Measurements from ENCODE around the gene CCNG2. TPM values are rescaled to one million over a fixed set of nuclear protein-coding genes. Genes with fewer than 3 reads are reported as not detected.
"Not testable (repeated sequence)": the region's sequence is repeated elsewhere in the genome, so short reads cannot be mapped to it uniquely, and the experiment has no call there.

The CCNG2 gene, protein sequence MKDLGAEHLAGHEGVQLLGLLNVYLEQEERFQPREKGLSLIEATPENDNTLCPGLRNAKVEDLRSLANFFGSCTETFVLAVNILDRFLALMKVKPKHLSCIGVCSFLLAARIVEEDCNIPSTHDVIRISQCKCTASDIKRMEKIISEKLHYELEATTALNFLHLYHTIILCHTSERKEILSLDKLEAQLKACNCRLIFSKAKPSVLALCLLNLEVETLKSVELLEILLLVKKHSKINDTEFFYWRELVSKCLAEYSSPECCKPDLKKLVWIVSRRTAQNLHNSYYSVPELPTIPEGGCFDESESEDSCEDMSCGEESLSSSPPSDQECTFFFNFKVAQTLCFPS
- 100 to 1,000 TPM; 119 to 160 (median 146) TPM for polyA plus RNA-seq (ENCODE audit: insufficient read length in 4 of 4)

- DNase-seq (ENCODE audit: low read depth in 4 of 4, low spot score in 3 of 4), result peak in 3 of 4 donors; percentile 95 to 97 (median 97)
Measured at GRCh38 chr4:77156912-77157858, at the start of gene CCNG2. TSS of gene CCNG2 (plus strand) at chr4:77157207. CDS start at chr4:77158533, 1,326 bp downstream.

- DNase-seq (ENCODE audit: low read depth in 4 of 4, low spot score in 3 of 4), result no peak
Measured at GRCh38 chr4:77110730-77111129, 46.3 kb upstream of the CCNG2 start.

- no peak for DNase-seq (ENCODE audit: low read depth in 4 of 4, low spot score in 3 of 4)
Measured at GRCh38 chr4:77113069-77113468, 43.9 kb upstream of the CCNG2 start.

DNA sequence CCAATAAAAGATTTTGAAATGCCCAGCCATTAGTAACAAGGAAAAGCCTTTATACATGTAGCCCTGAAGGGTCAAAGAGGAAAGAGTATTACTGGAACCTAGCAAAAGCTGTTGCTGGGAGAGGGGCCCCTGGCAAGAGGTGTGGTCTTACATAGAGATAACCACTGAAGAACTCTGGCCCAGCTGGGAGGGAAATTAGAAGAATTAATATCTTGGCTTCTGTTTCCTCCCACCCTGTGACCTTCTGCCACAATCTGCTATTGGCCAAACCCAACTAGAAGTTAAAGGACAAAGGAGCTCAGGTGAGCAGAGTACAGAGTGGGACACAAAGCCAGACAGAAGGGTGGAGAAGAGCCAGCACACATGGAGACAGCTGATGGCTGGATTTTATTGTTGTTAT lies 39.3 kb upstream of the CCNG2 start:
- DNase-seq (ENCODE audit: low read depth in 4 of 4, low spot score in 3 of 4), result no peak

- DNase-seq (ENCODE audit: low read depth in 4 of 4, low spot score in 3 of 4), result no peak
Measured at GRCh38 chr4:77120886-77121508, 36.0 kb upstream of the CCNG2 start.

GRCh38 chr4:77121736-77122240 lies 35.2 kb upstream of the CCNG2 start:
- DNase-seq (ENCODE audit: low read depth in 4 of 4, low spot score in 3 of 4), result no peak

DNA sequence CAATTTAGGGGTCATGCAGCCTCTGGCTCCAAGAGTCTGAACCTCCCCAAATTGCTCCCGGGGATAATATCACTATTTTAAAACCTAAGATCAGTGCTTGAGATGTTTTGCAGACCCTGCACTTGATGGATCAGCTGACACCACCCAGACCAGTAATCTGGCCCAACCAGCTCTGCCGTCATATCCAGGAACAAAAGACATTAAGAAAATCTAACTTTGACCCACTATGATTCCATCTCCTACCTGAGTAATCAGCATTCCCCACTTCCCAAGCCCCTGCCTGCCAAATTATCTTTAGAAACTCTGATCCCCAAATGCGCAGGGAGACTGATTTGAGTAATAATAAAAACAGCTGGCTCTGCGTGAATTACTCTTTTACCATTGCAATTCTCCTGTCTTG lies 34.4 kb upstream of the CCNG2 start:
- no peak for DNase-seq (ENCODE audit: low read depth in 4 of 4, low spot score in 3 of 4)

DNA sequence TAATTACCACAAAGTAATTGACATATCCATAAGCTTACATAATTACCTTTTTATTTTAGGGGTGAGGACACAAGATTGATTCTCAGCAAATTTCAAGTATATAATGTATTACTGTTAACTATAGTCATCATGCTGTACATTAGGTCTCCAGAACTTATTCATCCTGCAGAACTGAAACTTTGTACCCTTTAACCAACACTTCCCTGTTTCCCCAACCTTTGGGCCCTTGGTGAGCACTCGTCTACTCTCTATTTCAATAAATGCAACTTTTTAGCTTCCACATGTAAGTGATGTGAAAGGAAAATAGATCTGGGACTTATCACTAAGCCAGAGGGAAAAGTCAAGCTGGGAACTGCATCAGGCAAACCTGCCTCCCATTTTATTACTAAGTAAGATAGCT lies 33.6 kb upstream of the CCNG2 start:
- no peak for DNase-seq (ENCODE audit: low read depth in 4 of 4, low spot score in 3 of 4)

- DNase-seq (ENCODE audit: low read depth in 4 of 4, low spot score in 3 of 4), result no peak
Measured at GRCh38 chr4:77124576-77124975, 32.4 kb upstream of the CCNG2 start.

DNA sequence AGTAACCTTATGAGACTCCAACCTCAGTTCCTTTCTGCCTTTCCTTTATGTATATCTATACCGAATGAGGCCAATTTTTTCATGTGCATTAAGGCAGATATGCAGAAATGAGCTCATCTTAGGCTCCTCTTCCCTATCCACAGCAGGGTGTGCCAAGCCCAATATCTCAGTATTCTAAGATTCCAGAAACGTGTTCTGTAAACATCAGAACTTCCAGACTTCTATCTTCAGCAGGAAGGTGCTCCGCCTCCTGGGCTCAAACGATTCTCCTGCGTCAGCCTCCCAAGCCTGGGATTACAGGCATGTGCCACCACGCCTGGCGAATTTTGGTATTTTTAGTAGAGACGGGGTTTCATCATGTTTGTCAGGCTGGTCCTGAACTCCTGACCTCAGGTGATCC lies 31.0 kb upstream of the CCNG2 start:
- no peak for DNase-seq (ENCODE audit: low read depth in 4 of 4, low spot score in 3 of 4)

DNA sequence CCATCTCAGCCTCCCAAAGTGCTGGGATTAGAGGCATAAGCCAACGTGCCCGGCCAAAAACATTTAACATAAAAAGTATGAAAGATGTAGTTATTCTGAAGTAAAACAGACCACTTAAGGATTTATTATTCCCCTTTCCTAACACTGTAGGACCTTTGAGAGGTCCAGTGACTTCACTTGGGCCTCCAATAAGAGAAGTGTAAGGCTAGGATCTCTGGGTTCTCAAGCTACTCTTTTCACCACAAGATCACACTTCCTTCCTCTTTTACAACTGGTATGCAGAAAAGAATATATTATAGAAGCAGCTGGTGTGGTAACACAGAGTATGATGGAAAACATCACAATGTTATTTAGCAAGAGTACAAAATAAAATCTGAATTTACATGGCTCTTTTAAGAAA lies 30.2 kb upstream of the CCNG2 start:
- no peak for DNase-seq (ENCODE audit: low read depth in 4 of 4, low spot score in 3 of 4)

GRCh38 chr4:77127215-77127614 lies 29.8 kb upstream of the CCNG2 start:
- no peak for DNase-seq (ENCODE audit: low read depth in 4 of 4, low spot score in 3 of 4)

GRCh38 chr4:77127837-77128621 lies 29.0 kb upstream of the CCNG2 start:
- no peak for DNase-seq (ENCODE audit: low read depth in 4 of 4, low spot score in 3 of 4)

- no peak for DNase-seq (ENCODE audit: low read depth in 4 of 4, low spot score in 3 of 4)
Measured at GRCh38 chr4:77132652-77133312, 24.2 kb upstream of the CCNG2 start.

- not testable (repeated sequence) for DNase-seq (ENCODE audit: low read depth in 4 of 4, low spot score in 3 of 4)
Measured at GRCh38 chr4:77137448-77137847, 19.6 kb upstream of the CCNG2 start.

DNA sequence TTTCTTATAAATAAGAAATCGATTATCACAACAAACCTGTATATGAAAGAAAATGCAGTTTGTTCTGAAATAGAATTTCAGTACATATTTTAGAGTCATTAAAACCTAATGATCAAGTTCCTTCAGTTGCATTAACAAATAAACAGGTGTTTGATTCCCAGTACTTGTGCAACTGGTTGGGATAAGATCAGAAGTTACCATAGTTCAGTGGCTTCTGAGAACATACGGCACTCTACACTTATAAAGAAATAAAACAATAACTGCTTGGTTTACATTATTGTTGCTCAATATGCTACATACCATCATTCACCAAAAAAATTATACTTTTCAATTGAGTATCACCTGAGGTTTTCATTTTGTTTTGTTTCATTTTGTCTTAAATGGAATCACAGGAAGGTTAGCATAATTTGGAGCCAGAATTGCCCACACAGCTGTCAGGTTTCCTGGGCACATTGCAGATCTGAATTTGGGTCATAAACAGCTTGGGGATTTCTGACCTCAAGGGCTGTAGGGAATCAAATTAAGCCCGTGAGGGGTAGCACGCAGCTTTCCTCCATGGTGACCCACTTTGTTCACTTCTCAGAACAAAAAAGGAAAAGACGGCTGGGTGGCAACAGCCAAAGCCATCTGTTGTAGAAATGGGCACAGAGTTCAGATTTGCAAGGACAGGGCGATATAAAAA lies 14.9 kb upstream of the CCNG2 start:
- DNase-seq (ENCODE audit: low read depth in 4 of 4, low spot score in 3 of 4), result no peak

- DNase-seq (ENCODE audit: low read depth in 4 of 4, low spot score in 3 of 4), result no peak
Measured at GRCh38 chr4:77142646-77143028, 14.4 kb upstream of the CCNG2 start.

DNA sequence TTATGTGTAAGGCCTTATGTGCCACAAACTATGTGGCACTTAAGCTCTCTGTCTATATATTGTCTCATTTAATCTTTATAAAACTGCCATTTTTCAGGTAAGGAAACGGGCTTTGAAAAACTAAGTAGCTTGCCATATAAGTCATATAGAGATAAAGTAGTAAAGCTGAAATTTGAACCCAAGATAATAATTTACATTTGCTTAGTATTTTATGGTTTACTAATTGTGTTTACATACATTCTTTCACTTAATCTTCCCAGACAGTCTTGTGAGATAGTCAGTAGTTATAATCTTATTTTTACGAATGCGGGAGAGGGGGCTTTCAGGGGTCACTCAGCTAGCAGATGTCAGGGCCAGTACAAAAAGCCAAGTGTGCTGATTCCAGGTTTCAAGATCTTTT lies 13.9 kb upstream of the CCNG2 start:
- DNase-seq (ENCODE audit: low read depth in 4 of 4, low spot score in 3 of 4), result no peak

GRCh38 chr4:77145842-77146185 lies 11.2 kb upstream of the CCNG2 start:
- DNase-seq (ENCODE audit: low read depth in 4 of 4, low spot score in 3 of 4), result no peak
